ENCODE measurements around the gene NFE2L3. TPM values are rescaled to one million over a fixed set of nuclear protein-coding genes. Genes with fewer than 3 reads are reported as not detected.
"Not testable (repeated sequence)": the region's sequence is repeated elsewhere in the genome, so short reads cannot be mapped to it uniquely, and the experiment has no call there.

Gene NFE2L3
- total RNA-seq = 66.2 and 68.0 TPM in 2 replicates

- DNase-seq (ENCODE audit: low read depth, low spot score) = no peak
Measured at GRCh38 chr7:26151953-26152781, at the start of gene NFE2L3. Gene NFE2L3 (plus strand): TSS chr7:26152198. CDS start chr7:26152499, 301 bp downstream.

GRCh38 chr7:26103596-26103995 lies 48.4 kb upstream of the NFE2L3 start:
- no peak for DNase-seq (ENCODE audit: low read depth, low spot score)

GRCh38 chr7:26105236-26105635 lies 46.8 kb upstream of the NFE2L3 start:
- DNase-seq (ENCODE audit: low read depth, low spot score) = no peak

- DNase-seq (ENCODE audit: low read depth, low spot score) = no peak
Measured at GRCh38 chr7:26105931-26106330, 46.1 kb upstream of the NFE2L3 start.

- DNase-seq (ENCODE audit: low read depth, low spot score) = no peak
Measured at GRCh38 chr7:26112203-26112740, 39.7 kb upstream of the NFE2L3 start.

GRCh38 chr7:26115650-26116049 lies 36.3 kb upstream of the NFE2L3 start:
- no peak for DNase-seq (ENCODE audit: low read depth, low spot score)

- DNase-seq (ENCODE audit: low read depth, low spot score) = no peak
Measured at GRCh38 chr7:26117142-26117807, 34.7 kb upstream of the NFE2L3 start.

- DNase-seq (ENCODE audit: low read depth, low spot score) = no peak
Measured at GRCh38 chr7:26117970-26118369, 34.0 kb upstream of the NFE2L3 start.

GRCh38 chr7:26122745-26123144 lies 29.3 kb upstream of the NFE2L3 start:
- no peak for DNase-seq (ENCODE audit: low read depth, low spot score)

- not testable (repeated sequence) for DNase-seq (ENCODE audit: low read depth, low spot score)
Measured at GRCh38 chr7:26124775-26125174, 27.2 kb upstream of the NFE2L3 start.

- DNase-seq (ENCODE audit: low read depth, low spot score) = no peak
Measured at GRCh38 chr7:26127411-26127810, 24.6 kb upstream of the NFE2L3 start.

GRCh38 chr7:26131056-26131589 lies 20.9 kb upstream of the NFE2L3 start:
- DNase-seq (ENCODE audit: low read depth, low spot score) = no peak

GRCh38 chr7:26135076-26135475 lies 16.9 kb upstream of the NFE2L3 start:
- DNase-seq (ENCODE audit: low read depth, low spot score) = no peak

GRCh38 chr7:26135551-26135950 lies 16.4 kb upstream of the NFE2L3 start:
- no peak for DNase-seq (ENCODE audit: low read depth, low spot score)

- DNase-seq (ENCODE audit: low read depth, low spot score) = no peak
Measured at GRCh38 chr7:26136831-26137230, 15.2 kb upstream of the NFE2L3 start.

GRCh38 chr7:26140380-26140779 lies 11.6 kb upstream of the NFE2L3 start:
- no peak for DNase-seq (ENCODE audit: low read depth, low spot score)

- DNase-seq (ENCODE audit: low read depth, low spot score) = no peak
Measured at GRCh38 chr7:26141077-26141476, 10.9 kb upstream of the NFE2L3 start.

GRCh38 chr7:26143298-26144048 lies 8.5 kb upstream of the NFE2L3 start:
- DNase-seq (ENCODE audit: low read depth, low spot score) = no peak

GRCh38 chr7:26144184-26145080 lies 7.6 kb upstream of the NFE2L3 start:
- DNase-seq (ENCODE audit: low read depth, low spot score) = no peak

GRCh38 chr7:26145238-26145637 lies 6.8 kb upstream of the NFE2L3 start:
- DNase-seq (ENCODE audit: low read depth, low spot score) = no peak

- DNase-seq (ENCODE audit: low read depth, low spot score) = no peak
Measured at GRCh38 chr7:26147030-26147429, 5.0 kb upstream of the NFE2L3 start.
